Retinal pigment epithelial cell (primary cell): ENCODE measurements around the gene EME2.
"Not testable (repeated sequence)": the region's sequence is repeated elsewhere in the genome, so short reads cannot be mapped to it uniquely, and the experiment has no call there.

Experiments used
- DNase-seq: peaks from one replicate; pipeline ENCODE4 v3.0.0-alpha.2; 2010; ENCODE audit warnings: low read depth
- H3K4me3 ChIP-seq: 2 replicates; pipeline ENCODE4 v1.5.1; 2011; ENCODE audit warnings: mild to moderate bottlenecking, low read length, control low read depth, moderate library complexity
- TF ChIP-seq, protein P1 (sequence below): conservative IDR thresholded peaks from 2 replicates; pipeline ENCODE4 v1.5.1; 2011; ENCODE audit warnings: low read depth, low read length, control low read depth, inconsistent platforms

EME2 gene

DNA sequence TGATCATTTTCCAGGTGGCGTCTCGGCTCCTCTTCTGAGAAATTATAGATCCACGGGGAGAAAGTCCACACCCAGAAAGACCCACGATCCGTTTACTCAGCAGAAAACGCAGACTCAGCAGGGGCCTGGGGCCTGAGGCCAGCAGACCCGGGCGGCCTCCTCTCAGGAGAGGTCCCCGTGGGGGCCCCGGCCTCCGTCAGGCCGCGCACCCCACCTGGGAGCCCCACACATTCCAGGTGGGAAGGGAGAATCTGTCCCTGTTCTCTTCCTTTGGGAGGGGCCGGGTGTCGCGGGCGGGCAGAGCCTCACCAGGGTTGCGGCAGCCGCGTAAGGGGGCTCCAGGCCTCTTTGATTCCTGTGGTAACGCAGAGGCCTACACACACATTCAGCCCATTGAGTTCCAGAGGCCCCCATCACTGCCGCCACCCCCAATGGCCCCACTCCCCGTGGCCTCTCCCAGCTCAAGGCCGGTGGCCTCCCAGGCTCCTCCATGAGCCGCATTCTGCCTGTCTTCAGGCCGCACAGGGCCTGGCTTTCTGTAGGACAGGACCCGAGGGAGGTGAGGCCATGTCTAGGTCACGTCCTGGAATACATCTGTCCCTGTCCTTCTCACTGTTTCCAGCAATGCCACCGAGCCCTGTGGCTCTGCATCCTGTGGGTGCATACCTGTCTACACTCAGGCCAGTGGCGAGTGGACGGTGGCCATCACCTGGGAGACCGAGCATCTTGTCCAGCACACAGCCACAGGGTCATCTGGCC, 22.5 kb downstream of the EME2 start:
- no peak overlapping the region for H3K4me3 ChIP-seq
- TF ChIP-seq, protein P1, sequence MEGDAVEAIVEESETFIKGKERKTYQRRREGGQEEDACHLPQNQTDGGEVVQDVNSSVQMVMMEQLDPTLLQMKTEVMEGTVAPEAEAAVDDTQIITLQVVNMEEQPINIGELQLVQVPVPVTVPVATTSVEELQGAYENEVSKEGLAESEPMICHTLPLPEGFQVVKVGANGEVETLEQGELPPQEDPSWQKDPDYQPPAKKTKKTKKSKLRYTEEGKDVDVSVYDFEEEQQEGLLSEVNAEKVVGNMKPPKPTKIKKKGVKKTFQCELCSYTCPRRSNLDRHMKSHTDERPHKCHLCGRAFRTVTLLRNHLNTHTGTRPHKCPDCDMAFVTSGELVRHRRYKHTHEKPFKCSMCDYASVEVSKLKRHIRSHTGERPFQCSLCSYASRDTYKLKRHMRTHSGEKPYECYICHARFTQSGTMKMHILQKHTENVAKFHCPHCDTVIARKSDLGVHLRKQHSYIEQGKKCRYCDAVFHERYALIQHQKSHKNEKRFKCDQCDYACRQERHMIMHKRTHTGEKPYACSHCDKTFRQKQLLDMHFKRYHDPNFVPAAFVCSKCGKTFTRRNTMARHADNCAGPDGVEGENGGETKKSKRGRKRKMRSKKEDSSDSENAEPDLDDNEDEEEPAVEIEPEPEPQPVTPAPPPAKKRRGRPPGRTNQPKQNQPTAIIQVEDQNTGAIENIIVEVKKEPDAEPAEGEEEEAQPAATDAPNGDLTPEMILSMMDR, result no peak
- DNase-seq, result no peak

DNA sequence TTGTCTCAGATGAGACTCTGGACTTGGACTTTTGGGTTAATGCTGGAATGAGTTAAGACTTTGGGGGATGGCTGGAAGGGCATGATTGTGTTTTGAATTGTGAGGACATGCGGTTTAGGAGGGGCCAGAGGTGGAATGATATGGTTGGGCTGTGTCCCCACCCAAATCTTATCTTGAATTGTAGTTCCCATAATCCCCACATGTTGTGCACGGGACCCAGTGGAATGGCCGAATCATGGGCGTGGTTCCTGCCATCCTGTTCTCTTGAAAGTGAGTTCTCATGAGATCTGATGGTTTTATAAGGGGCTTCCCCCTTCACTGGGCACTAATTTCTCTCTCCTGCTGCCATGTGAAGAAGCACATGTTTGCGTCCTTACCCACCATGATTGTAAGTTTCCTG, 26.7 kb downstream of the EME2 start:
- not testable (repeated sequence) for H3K4me3 ChIP-seq, DNase-seq

DNA sequence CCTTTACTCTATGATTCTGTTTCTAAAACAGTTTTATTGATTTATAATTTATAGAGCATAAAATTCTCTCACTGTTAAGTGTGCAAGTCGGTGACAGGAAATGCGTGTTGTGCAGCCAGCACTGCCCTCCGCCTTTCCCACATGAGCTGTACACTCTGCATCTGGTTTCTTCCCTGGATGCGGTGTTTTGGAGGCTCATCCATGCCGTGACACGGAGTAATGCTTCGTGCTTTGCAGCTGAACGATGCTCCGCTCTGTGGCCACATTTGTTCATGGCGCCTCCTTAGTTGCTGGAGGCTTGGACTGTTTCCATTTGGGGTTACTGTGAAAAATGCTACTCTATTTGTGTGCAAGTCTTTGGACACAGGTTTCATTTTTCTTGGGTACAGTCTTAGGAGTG, 28.1 kb downstream of the EME2 start:
- no peak overlapping the region for H3K4me3 ChIP-seq
- DNase-seq, result no peak
- TF ChIP-seq, protein P1, result no peak

DNA sequence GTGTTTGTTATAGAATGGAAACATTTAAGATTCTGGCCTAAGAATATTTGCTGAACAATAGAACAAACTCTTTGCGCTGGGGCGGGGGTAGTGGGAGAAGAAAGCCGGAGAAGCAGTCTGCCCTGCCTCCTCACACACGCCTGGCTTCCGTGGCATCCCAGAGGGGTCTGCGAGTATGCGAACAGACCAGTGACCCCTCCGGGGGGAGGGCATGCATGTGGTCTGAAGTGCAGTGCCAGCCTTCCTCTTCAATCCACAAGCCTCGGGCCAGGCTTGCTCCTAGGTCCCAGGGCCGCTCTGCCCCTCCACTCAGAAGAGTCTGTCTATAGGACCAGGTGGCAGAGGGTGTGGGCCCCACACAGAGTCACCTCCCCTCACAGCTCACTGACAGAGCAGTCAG, 35.0 kb downstream of the EME2 start:
- H3K4me3 ChIP-seq, result no peak overlapping the region
- TF ChIP-seq, protein P1, result no peak
- DNase-seq, result no peak

DNA sequence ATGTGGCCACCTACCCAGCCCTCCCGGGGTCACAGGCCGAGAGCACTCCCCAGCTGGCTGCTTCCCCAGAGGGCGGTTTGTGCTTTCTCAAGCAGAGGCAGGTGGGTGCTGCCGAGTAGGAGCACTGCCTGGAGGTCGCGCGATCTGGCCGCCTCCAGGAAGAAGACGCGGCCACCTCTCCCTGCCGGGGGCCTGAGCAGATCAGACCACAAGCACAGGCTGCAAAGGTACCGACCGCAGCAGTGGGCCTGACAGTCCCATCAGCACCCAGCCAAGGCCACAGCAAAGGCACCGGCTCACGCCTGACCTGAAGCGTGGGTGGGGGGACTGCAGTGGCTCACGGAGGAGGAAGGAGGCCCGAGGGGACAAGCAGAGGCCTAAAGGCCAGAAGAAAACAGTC, 36.1 kb downstream of the EME2 start:
- no peak for DNase-seq
- no peak overlapping the region for H3K4me3 ChIP-seq
- TF ChIP-seq, protein P1, result no peak

DNA sequence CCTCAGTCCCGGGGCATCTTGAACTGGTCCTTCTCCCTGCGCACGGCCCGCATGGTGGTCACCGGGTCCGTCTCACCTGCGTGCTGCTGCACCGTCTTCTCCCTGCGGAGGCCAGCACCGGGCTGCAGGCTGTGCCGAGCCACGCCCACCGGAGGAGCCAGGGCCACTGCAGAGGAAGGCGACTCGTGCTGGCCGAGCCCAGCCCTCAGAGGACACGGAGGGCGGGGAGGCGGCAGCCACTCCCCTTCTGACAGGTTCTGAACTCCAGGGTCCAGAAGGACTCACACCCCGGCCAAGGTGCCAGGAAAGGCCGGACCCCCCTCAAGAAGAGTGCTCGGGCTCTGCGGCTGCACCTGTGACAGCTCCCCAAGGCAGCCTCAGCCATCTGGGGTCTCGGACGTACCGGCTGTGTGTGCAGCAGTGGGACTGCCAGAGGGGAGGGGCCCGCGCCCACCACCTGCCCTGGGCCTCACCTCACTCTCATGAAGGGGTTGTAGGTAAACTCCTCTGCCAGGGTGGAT, 36.7 kb downstream of the EME2 start:
- TF ChIP-seq, protein P1, result no peak
- H3K4me3 ChIP-seq, result no peak overlapping the region
- DNase-seq, result no peak

DNA sequence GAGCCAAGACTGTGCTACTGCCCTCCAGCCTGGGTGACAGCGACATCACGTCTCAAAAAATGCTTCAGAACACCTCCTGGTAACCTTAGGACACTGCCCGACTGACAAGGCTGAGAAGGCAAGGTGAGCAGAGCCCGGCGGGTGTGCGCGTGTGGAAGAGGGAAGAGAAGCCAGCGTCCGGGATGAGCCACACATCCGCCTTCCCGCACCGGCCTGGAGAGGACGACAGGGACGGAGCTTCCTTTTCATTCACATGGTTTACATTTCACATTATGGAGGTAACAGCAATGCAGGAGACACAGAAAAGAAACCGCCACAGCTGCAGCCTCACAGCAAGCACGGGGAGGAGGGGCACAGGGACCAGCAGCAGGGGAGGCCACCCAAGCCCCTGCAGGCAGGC, 37.5 kb downstream of the EME2 start:
- no peak for DNase-seq
- TF ChIP-seq, protein P1, result no peak
- H3K4me3 ChIP-seq, result no peak overlapping the region
